GM12875 (cell line): ENCODE measurements around the gene USP1.

ENCODE experiments used
- H3K4me3 ChIP-seq: one replicate; pipeline ENCODE4 v1.5.1; 2011; ENCODE audit warnings: low read depth, low read length, control low read depth
- TF ChIP-seq, protein P1 (sequence below): IDR thresholded peaks from 2 replicates; pipeline ENCODE4 v1.5.1; 2011; ENCODE audit warnings: low read depth, mild to moderate bottlenecking, control low read depth, inconsistent platforms, low read length, moderate library complexity, borderline replicate concordance; ENCODE audit not compliant: insufficient read depth

Gene USP1

DNA sequence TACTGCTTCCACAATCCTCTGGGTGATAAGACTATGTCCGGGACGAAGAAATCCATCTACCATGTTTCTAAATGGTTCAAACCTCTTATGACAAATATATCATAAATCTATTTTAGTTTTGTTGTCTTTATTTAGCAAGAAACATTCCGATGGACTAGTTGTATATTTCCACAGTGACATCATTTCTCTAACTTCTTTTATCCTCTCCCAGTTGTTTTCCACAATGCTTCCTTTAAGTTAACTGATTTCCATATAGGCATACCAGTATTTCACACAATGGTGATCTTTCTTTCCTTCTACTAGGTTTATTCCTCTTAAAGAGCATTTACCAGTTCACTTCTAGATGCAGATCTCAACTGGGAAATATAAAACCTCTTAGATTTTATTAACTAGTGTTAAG, 44.8 kb downstream of the USP1 start:
- no peak overlapping the region for H3K4me3 ChIP-seq
- TF ChIP-seq, protein P1, sequence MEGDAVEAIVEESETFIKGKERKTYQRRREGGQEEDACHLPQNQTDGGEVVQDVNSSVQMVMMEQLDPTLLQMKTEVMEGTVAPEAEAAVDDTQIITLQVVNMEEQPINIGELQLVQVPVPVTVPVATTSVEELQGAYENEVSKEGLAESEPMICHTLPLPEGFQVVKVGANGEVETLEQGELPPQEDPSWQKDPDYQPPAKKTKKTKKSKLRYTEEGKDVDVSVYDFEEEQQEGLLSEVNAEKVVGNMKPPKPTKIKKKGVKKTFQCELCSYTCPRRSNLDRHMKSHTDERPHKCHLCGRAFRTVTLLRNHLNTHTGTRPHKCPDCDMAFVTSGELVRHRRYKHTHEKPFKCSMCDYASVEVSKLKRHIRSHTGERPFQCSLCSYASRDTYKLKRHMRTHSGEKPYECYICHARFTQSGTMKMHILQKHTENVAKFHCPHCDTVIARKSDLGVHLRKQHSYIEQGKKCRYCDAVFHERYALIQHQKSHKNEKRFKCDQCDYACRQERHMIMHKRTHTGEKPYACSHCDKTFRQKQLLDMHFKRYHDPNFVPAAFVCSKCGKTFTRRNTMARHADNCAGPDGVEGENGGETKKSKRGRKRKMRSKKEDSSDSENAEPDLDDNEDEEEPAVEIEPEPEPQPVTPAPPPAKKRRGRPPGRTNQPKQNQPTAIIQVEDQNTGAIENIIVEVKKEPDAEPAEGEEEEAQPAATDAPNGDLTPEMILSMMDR, result no peak

DNA sequence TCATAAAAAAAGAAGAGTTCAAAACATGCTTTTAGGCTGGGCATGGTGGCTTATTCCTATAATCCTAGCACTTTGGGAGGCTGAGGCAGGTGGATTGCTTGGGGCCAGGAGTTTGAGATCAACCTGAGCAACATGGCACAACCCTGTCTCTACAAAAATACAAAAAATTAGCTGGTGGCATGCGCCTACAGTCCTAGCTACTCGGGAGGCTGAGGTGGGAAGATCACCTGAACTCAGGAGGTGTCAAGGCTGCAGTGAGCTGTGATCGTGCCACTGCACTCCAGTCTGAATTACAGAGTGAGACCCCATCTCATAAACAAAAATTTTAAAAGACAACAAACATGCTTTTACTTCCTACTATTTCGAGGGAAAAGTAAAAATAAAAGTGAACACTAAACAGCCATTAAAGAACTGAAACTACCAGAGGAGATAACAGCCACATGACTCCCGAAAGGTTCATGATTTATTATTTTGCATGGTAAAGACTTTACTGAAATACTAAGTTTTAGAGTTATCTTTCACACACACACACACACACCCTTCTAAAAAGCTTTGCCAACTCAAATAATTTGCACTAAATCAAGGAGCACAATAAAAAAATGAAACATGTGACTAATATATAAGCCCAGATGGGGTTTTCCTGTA, 48.1 kb downstream of the USP1 start:
- TF ChIP-seq, protein P1, result no peak
- no peak overlapping the region for H3K4me3 ChIP-seq

DNA sequence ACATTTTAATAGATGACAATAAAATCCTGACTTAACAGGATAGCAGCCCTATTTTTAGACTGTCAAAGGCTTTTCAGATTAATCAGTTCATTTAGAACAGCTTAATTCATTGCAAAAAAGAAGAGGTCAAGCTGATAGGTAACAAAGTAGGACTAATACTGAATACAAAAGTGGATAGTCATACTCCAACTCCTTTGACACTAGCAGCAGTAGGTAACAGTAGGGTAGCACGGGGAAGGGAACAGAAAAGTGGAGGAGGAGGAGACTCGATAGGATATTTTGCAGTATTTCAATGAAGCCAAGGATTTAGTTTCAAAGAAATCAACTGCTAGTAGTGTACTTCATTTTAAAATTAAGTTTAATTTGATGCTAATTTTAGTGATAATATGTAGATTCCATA, 51.1 kb downstream of the USP1 start:
- H3K4me3 ChIP-seq, result no peak overlapping the region
- TF ChIP-seq, protein P1, result no peak

DNA sequence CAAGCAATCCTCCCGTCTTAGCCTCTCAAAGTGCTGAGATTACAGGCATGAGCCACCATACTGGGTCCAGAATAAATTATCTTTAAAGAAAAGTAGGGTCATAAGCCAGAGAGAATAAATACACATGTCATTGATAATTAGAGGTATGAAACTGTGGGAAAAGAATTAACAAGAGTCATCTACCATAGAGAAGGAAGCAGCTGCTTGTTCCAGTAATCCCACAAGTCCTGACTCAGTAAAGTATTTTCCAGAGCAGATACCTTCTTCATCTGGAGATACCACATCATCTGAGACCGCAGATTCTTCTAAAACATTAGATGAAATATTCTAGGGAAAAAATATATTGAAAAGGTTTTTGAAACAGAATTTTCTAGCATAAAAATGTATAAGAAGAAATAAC, 55.7 kb downstream of the USP1 start:
- TF ChIP-seq, protein P1, result no peak

DNA sequence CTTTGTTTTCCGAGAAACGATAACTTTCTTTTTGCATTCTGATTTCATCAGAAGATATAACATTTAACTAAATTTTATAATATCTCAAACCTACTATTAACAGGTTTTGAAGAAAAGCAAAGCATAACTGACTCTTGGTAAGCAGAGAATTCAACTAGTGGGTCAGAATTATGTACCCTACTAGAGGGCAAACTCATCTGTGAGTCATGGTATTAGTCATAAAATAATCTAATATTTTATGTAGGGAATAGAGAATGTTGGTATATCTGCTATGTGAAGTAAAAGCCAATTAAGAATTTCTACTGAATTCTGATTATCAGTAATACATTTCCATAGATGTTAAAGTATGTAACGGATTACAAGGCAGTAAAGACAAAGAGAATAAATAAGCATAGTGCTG, 56.8 kb downstream of the USP1 start:
- TF ChIP-seq, protein P1, result no peak
- no peak overlapping the region for H3K4me3 ChIP-seq

More for the DNA sequence above, 55.7 kb downstream of the USP1 start:
- H3K4me3 ChIP-seq, result no peak overlapping the region

DNA sequence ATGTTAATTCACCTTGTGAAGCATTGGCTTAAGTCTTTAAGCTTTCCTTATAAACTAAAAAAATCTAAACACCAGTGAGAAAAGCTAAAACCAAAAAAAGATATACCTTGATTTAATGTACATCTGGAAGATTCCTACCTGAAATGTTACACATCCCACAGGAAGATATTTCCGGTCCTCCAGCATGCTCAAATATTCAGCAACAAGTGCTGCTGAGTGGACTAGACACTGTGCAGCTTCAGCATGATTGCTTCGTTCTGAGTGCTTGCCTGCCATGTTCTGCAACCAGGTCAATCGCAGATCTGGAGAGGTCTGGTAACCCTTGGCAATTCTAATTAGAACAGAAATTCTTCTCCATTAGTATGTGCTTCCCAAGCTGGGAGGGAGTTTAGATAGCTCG, 57.3 kb downstream of the USP1 start:
- no peak overlapping the region for H3K4me3 ChIP-seq
- TF ChIP-seq, protein P1, result no peak

DNA sequence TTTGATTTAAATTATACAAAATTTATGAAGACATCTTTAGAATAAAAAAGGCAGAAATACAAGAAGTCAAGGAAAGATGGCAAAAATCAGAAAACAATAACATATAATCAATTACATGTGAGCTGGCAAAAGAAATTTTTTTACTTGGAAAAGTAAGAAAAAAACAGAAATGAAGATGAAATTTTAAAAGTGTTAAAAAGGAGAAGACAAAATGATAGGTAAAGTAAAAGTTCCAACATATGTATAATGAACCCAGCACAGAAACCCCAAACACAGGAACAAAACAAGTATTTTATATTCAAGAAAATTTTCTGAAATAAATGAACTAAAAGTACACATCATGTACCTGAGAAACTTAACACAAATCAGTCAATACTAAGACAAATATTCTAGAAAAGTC, 63.4 kb downstream of the USP1 start:
- TF ChIP-seq, protein P1, result no peak
- no peak overlapping the region for H3K4me3 ChIP-seq
